GM18873 (cell line): ENCODE results near the gene SFTPD.

Source experiments
- ATAC-seq: cut with Tn5 transposase; IDR thresholded peaks from one replicate; pipeline ENCODE4 v1.9.1; 2021; ENCODE audit warnings: mild to moderate bottlenecking, moderate library complexity, moderate number of reproducible peaks; ENCODE audit not compliant: unreplicated experiment, low FRiP score

SFTPD gene

DNA sequence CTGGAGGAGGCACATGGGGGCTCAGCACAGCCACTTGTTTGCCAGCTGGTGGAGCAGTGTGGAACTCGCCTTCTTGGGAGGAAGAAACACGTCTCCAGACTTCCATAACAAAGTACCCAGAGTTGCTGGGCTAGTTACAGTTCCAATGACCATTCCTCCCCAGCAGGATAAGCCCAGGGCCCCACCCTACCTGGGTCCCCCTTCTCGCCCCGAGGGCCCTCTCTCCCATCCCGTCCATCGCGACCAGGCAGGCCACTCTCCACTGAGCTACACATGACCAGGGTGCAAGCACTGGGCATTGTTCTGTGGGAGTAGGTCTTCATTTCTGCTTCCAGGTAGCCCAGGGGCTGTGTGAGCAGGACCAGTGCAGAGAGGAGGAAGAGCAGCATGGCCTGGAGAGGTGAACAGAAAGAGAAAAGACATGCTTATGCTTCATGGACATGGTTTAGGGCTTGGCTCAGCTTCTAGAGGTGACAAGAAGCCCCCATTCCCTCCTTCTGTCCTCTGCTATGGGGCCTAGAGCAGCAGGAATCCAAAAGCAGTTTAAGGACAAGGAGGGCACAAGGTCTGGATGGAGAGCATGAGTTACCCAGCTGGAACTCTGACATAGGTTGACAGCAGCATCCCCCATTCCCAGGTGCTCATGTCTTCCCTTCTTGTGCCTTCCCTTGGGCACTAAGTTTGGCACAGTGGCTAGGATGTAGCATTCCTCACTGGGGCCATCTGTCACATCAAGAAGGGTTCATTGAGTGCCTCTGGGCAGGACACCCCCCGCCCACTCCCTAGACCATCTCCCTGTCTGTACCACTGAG is 2.4 kb downstream of the SFTPD start:
- ATAC-seq = no peak

DNA sequence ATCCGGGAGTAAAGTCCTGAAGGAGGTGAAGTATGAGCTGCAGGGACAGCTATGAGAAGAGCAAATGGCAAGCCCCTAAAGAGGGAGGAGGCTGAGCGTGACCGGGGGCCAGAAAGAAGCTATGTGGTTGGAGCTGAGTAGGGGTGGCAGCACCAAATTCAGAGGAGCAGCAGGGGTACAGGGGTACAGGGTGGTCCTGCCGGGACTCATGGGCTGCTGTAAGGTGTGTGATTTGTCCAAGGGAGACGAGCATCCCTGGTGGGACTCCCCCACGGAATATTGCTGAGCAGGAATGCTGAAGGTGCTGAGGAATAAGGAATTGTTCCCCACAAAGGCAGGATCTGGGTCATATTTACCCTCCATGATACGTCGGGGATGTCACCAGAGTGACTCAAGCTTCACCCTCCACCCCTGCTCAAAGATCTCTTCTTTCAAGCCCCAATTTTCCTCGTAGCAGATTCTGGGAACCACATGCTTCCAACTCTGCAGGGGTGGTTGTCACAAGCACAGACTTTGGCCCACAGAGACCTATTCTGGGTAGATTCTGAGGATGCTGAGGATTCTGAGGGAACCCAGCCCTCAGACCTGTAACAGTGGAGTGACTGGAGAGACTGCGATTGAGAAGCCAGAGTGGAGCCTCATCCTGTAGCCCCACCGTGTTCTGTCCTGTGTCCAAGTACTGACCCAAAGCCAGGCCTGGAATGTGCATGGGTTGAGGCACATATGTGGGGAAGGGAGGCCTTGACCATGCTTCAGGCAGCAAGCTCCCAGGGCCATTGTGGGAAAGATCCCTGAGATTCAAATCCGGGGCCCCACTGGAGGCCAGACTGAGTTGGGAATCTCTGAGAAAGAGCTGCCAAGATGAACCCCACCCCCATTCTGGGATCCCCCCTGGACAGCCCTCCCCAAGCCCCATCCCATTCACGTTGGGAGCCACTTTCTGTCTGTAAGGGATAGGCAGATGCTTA is 4.2 kb downstream of the SFTPD start:
- no peak for ATAC-seq

DNA sequence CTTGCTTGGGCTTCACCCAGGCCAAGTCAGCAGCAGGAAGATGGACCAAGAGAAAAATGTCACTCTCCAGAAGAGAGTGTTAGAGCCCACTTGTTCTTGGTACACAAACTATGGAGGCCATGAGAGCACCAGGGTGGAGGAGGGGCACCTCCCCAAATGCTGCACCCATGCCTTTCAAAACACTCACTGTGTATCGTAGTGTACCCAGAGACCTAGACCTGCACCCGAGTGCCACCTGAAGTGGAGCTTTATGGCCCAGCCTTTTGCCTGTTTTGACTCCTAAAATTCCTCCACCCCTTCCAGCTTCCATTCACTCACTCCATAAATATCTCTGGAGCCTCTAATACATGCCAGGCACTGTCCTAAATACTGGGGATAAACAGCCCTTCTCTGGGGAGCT is 5.0 kb downstream of the SFTPD start:
- no peak for ATAC-seq

DNA sequence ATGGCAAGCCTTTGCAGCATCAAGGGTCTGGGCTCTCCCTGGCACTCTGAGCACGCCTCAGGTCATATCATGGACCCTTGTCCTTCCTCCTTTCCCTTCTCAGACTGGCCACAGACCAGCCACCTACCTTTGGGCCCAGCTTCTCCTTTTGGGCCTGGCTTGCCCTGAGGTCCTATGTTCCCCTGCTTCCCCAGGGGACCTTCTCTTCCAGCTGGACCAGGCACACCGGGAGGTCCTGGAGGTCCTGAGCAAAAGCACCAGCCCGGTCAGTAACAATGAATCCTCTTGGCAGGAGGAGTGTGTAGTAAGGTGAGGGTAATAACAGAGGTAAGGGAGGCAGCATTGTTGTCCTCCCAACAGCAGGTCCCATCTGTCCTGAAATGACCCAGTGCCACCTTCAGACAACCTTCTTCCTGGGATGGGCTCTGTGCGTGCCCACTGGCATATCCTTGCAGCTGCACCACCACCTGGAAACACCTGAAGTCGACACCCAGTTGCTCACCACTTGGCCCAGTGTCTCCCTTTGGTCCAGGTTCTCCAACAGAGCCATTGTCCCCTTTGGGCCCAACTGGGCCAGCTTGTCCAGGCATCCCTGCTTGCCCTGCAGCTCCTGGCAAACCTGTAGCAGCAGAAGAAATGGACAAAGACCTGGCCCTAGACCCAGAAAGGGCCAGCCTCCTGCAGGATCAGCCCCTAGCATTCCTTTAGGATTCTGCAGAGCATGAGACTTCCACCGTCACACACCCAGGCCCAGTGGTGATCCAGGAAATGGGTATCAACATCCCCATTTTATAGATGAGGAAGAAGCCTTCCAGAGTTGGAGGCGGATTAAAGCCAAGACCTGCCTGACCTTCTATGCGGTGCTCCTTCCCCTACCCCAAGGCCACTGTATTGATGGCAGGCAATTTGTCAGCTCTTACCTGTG is 6.4 kb downstream of the SFTPD start:
- ATAC-seq = no peak

DNA sequence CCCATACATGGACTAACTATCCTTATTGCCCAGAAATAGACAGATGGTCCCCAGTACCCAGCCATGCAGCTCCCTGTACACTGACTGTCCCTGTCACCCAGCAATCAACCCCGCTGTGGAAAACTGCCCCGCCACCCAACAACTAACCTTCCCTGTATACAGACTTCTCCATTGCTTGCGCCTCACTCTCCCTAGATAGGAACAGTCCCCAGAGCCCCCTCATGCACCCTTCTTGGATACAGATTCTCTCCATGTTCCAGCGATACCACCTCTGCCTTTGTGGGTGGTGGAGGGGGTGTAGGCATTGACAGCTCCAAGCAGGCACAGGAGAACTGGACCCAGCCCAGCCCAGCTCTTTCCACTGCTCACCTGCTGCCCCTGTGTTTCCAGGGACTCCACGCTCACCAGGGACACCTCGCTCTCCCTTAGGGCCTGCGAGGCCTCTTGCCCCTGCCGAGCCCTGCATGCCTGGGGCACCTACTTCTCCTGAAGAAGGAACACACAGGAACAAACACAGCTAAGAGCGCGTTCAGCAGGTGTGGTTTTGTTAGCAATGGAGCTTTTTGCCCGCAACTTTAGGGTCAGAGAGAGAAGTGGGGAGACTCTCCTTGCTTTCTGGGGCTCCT is 7.2 kb downstream of the SFTPD start:
- ATAC-seq = no peak

DNA sequence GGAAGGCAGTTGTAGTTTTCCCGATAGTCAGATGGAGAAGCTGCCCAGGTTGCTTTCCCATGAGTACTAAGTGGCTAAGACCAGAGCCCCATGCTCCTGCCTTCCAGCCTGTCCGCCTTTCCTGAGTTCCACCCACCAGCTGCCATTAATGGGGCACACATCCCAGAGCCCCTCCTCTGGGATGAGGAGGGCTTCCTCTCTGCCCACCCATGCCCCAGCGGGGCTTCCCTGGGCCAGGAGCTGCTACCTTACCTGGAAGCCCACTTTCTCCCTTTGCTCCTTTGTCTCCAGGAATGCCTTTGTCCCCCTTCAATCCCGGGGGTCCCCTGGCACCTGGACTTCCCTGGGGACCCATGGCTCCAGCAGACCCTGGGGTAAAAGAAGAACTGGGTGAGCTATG is 7.8 kb downstream of the SFTPD start:
- no peak for ATAC-seq

DNA sequence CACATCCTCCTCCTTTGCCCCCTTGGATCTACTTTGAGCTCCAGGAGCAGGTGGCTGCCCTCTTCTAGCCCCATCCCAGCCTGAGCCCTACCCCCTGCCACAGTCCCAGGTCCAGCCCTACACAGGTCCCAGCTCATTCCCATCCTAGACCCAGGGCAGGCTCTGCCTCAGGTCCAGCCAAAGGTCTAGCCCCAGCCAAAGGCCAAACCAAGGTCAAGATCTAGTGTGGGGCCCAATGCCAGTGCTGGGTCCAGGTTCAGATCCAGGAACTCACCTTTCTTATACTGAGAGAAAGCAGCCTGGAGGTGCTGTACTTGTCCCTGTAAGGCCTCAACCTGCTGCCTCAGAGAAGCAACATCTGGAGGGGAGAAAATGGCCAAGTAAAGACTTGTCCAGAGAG is 8.5 kb downstream of the SFTPD start:
- ATAC-seq = no peak

DNA sequence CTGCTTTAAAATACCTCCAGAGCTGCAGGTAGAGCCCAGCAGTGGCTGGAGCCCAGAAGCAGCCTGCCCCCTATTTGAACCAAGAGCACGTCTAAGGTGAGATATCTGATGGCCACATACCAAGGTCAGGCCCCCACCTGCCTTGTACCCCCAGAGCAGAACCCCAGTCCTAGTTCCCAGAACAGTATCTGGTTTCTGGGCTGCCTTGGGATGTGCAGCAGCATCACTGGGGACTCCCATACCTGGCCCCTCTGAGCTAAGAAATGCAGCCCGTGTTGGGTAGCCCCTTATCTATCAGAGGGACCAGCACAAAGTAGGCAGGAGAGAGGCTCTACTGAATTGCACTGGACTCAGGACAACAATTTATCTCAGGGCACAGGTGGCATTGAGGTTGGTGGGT is 8.9 kb downstream of the SFTPD start:
- ATAC-seq = no peak

DNA sequence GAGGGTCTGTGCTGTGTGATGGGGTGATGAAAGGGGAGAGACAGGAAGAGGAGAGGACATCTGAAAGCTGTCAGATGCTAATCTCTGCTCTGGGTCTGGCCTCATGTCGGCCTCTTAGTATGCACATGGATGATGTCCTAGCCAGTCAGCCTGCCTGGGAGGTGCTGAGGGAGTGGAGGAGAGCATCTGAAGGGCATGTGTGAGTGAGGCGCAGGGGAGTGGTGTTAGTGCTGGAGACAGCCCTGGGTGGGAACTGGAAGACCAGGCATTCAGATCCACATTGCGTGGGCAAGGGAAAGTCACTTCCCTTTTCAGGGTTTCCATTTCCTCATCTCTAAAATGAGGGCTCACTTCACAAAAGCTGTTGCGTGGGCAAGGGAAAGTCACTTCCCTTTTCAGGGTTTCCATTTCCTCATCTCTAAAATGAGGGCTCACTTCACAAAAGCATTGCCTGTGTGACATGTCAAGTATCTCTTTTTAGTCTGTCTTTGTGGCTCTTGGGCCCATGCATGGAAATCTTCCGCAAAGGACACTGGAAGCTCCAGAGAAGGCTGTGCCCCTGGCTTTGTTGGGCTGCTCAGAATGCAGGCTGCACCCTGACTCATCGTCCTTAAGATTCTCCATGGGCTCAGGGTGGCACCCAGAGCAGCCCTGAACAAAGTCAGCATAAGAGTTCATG is 10.0 kb downstream of the SFTPD start:
- no peak for ATAC-seq

DNA sequence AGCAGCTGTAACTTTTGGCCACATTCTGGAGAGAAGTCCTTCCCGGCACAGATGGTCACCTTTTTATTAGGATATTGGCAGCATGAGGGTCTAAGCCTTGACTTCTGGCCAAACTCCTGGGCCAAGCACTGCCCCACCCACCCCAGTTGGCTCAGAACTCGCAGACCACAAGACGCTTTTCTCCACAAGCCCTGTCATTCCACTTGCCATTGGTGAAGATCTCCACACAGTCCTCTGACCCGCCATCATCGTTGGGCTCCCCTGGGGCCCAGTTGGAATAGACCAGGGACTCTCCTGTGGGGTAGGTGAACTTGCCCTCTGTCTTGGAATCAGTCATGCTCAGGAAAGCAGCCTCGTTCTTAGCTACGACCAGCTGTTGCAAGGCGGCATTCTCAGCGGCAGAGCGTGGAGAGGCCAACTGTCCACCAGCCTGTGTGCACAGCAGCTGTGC is 11.2 kb downstream of the SFTPD start:
- no peak for ATAC-seq

DNA sequence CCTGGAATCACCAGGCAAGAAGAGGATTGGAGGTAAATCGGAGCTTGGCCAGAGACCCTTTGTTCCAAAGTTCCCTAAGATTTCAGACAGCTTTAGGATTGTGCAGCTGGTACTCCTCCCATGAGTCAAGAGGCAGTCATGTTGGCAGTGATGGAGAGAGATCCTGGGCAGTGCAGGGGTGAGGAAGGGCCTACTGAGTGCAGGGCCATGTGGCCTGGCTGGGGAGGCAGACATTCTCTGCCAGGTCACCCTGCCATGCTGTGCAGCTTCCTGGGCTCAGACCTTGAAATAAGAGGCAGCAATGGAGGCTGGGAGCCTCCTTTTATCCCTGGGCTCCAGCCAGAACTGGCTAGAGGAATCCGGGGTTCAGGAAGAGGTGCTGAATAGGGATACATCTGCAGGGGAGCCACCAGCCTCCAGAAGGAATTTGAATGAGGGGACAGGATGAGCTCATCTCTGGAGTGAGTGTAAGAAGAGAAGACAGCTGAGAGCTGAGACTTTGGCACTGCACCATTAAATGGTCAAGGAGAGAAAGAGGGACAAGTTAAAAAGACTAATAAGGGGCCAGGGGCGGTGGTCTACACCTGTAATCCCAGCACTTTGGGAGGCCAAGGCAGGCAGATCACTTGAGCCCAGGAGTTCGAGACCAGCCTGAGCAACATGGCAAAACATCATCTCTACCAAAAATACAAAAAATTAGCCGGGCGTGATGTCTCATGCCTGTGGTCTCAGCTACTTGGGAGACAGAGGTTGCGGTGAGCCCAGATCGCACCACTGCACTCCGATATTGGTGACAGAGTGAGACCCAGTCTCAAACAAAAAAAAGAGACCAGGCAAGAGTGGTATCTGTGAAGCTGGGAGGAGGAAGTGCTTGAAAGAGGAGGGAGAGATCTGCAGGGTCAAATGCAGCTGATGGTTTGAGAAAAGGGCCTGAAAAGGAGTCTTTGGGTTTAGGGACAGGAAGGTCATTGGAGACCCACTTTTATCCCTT is 12.0 kb downstream of the SFTPD start:
- no peak for ATAC-seq

DNA sequence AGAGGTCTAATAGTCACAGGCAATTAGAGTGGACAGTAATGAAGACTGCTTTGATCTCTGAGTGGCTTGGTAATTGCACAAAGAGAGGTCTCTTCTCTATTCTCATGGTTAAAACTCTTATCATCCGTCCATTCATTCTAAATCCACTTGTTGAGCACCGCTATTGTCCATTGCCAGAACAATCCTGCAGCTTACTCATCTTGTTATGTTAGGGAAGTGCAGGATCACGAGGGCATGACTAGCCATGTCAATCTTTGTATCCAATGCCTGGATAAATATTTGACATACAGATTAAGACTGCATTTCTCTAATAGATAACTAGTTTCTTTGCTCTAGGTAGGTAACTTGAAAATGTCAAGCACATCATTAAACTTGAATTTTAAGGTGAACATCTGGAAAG is 14.9 kb downstream of the SFTPD start:
- ATAC-seq = no peak

DNA sequence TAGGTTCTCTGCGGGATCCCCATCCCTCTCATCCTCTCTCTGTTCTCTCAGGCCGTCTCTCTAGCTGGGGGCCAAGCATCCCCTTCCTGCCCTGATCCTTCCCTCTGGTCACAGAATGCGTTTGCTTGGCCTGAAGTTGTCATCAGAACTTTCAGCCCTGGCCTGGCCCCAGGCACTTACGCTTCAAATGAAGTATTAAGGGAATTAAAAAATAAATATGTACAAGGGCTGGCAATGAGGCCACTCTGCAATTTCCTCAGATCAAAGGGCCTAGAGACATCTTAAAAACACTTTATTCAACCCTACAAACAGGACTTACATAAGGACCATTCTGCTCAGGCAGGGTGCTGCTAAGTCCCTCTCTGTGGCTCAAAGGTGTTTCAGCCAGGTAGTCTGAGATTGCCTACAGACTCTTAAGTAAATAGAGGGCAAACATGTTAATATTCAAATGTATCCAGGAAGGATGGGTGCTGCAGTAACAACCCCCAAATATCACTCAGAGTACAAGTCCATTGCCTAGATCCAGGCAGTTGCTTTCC is 16.0 kb downstream of the SFTPD start:
- ATAC-seq = no peak

DNA sequence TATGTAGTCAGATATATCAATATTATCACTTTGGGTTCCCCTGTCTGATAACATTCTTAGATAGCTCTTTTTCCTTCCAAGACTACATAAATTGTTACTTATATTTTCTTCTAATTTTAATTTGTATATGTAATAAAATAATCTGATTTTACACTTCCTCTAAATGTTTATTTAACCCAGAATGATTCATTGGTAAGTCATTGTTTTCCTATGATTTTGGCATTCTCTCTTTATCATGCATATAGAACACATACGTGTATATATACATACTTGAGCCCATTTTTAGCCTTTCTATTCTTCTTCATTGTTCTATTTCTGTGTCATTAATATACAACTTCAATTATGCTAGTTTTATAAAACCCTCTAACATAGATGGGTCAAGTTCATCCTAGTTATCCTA is 16.6 kb downstream of the SFTPD start:
- no peak for ATAC-seq

DNA sequence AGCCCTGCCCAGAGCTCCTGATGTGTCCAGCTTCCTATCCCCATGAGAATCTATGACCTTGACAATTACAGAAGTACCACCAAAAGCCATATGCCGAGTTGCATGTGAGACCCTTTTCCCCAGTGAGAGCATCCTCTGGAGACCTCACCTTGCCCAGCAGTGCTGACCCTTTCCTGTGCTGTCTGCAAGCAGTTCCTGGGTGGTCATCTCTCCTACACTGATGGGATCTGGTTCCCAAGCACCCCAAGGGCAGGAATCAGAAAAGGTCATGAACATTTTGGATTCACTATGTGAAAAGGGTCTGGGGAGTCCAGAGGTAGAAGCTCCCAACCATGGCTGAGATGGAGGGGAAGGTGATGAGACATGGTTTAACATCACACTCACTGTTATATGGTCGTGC is 18.2 kb downstream of the SFTPD start:
- ATAC-seq = no peak

DNA sequence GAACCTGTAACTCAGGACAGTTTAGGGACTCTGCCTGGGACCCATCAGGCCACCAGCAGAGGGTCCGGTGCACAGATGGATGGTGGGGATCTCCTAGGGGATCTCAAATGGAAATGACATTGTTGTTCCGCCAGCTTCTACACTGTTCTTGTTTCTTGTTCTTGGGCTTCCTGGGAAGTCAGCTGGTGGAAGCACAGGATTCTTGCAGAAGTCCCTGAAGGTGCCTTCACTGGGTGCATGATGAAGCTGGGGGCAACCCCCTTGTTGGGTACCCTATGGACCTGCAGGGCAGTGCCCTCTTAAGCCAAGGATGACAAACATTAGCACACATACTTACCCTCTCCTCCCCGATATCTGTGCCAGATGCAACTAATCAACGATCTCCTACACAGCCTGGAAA is 18.6 kb downstream of the SFTPD start:
- no peak for ATAC-seq

DNA sequence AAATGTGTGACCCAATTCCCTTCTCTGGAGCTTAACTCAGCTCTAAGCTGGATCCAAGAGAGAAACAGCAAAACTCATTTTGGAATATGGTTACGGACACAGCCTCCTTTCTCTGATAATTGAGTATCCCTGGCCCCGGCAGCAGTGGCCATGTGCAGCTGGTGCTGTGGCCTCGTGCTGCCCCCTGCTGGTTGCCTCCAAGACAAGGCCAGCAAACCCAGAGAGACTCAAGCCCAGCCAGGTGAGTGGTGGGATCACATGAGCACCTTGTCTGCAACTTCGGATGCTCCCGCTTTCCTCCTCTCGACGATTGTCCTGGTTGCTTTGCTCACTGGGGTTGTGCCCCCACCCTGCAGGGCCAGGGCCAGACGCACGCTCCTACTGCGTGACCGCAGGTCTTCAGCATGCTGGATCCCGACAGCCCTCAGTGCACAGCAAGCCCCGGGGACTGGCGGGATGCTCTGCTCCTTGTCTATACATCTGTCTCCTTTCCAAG is 19.4 kb downstream of the SFTPD start:
- ATAC-seq = peak; percentile 77
